Activated T-cell treated with anti-CD3 and anti-CD28 coated beads, Interleukin-2, amount 50 U/mL, for 1 hour (primary cell): ENCODE results near the gene SAMD15.
"Not testable (repeated sequence)": the region's sequence is repeated elsewhere in the genome, so short reads cannot be mapped to it uniquely, and the experiment has no call there.

ENCODE experiments used
- DNase-seq: peaks from one replicate; pipeline ENCODE4 v3.0.0-alpha.2; 2020

The SAMD15 gene

DNA sequence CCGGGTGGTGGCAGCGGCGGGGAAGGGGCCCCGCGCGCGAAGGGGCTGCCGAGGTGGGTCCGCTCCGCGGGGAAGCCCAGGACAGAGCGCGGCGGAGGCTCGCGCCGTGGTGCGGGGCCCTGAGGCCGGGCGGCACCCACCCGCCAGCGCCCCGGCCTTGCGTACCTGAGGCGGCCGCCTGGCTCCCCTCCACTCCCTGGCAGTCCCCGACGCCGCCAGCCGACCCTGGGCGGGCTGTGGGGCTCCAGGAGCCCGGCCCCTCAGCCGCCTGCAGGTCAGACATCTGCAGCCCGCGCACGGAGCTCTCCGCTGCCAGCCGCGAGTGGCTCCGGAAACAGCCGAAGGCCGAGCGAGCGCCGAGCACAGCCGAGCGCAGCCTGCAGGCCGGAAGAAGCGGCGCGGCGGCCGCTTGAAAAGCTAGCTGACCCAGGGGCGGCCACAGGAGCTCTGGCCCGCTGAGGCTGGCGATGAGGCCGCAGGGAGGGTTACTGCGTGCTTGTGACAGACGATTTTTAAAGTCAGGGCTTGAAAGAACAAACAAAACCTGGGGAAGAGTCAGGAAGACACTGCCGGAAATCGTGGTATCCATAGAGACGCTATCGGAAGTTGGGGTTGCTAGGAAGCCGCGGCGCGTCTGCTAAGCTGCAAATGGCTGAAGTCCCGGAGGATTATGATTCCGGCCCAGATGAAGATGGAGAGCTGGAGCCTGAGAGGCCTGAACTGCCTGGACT, at the start of gene SAMD15, which contains the start of gene TMED8:
TSS of gene SAMD15 (plus strand) at position 609 of the 731 bp plus-strand sequence. CDS start at position 649, 40 bp downstream.
TSS of gene TMED8 (minus strand) at position 324 of the 731 bp plus-strand sequence. CDS start at position 283, 41 bp downstream.
- peak; percentile 87 for DNase-seq

DNA sequence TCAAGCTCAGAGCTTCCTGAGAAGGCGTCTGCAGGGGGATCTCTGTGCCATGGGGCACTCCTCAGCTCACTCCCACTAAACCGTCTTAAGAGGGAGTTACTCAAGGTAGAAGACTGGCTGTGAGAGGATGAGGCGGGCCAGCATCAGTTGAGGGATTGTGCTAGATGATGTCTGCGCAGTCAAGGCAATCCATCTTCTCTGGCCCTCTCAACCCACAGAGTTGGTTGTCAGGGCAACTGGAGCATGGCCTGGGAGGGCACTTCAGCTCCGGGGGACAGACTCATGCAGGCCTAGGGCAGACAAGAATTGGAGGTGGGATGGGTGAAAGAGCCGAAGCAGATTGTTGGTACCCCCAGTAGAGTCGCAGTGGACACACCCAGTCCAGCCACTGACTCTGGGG, 47.3 kb upstream of the SAMD15 start:
- no peak for DNase-seq

DNA sequence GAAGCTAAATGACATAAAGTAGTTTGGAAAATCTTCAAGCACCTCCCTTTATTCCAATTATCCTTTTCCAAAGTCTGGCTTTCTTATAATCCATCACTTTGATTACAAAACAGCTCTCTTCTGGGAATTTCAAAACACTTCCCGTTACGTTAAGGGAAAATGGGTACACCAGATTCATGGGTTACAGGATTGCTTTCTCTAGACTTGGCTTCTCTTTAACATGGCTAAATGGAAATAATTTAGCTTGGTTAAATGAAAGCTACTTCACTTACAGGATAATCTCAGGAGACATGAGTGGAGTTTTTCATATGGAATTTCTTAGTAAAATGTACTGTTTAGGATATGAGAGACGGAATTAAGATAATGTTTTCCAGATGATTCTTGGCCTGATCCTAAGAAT, 41.6 kb upstream of the SAMD15 start:
- DNase-seq = no peak

DNA sequence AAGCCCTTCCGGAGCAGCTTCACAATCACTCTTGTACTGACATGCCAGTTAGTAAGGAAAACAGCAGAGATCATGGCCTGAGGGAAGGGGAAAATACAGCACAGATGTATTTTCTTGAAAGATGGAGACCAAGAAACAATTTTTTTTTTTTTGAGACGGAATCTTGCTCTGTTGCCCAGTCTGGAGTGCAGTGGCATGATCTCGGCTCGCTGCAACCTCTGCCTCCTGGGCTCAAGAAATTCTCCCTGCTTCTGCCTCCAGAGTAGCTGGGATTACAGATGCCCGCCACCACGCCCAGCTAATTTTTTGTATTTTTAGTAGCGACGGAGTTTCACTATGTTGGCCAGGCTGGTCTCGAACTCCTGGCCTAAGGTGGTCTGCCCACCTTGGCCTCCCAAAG, 39.9 kb upstream of the SAMD15 start:
- DNase-seq = not testable (repeated sequence)

DNA sequence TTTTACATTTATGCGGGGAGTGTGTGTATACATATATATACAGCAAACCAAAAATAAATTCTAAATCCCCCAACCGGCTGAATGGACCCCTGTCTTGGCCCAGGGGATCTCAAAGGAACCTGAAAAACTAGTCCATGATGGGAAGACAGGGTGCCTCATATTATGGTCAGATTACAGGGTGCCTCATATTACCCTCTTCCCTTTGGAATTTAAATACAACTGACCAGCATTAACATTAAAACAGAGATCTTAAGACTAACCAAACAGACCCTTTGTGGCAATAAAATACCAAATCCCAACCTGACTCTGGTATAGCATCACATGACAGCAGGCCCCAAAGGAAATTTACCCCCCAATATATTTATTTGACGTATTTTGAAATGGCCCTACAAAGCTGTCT, 39.3 kb upstream of the SAMD15 start:
- DNase-seq = no peak

DNA sequence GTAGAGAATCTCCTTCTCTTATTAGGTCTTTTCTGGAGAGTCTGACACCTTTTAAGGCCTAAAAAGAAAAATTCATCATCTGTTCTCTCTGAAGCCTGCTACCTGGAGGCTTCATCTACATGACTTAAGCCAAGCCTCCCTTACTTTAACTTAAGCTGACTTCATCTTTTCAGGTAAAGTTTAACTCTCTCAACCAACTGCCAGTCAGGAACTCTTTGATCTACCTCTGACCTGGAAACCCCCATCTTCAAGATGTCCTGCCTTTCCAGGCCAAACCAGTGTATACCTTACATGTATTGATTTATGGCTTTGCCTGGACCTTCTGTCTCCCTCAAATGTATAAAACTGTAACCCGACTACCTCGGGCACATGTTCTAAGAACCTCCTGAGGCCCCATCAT, 38.9 kb upstream of the SAMD15 start:
- no peak for DNase-seq

DNA sequence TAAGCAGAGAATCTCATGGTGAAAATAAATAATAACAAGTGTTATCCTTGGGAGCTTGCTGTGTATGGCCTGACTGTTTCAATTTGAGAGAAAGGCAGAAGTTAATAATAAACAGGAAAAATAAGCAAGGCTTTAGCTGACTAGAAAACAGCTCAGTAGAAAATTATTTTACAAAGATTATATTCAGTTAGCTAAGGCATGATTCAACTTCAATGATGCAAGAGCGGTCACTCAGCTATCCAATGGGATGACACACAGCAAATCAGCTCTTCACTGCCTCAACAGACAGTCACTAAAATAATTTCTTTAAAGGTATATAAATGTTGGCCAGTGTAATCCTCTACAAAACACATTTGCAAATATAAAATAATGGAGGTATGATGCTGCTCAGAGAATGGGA, 37.8 kb upstream of the SAMD15 start:
- DNase-seq = no peak

DNA sequence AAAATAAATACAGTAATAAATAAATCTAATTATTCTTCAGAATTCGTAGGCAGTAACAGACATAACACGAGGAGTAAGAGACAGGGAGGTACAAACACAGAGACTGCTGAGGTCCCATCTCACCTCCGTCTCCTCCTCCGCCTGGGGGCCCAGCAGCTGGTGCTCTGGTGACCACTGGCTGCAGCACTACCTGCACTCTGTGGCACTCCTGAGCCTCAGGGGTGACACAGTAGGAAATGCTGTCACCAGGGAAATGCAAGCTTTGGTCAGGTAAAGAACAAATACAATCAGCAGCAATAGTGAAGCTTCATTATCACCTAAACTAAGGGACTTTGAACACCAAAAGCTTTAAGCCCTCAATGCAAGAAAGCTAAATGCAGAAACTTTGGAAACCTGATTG, 36.8 kb upstream of the SAMD15 start:
- DNase-seq = no peak

DNA sequence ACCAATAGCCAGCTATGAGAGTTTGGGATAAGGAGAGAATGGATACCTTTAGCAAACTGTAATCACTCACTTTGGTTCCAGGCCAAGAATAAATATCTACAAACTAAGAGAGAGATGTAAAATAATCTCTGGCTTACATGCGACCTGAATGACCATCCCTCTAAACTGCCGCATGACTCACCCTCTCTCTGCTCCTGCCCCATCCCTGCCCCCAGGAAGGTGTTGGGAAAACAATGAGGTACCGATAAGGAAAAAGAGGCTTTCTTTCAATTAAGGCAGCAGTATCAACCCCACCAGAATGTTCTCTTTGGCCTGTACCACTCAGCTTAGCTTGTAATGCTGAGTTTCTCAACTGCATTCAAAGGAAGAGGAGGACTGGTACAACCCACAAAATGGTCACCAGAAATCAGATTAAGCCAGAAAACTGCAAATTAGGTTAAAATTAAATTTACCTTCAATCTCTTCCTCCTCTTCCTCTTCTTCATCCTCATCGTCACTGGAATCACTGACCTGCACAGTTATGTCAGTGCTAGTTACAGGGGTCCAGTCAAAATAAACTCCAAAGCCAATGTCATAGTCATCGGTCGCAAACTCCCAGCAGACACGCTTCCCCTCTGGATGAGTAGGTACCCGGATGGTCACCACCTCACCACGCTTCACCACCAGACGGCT, 34.3 kb upstream of the SAMD15 start:
- no peak for DNase-seq

DNA sequence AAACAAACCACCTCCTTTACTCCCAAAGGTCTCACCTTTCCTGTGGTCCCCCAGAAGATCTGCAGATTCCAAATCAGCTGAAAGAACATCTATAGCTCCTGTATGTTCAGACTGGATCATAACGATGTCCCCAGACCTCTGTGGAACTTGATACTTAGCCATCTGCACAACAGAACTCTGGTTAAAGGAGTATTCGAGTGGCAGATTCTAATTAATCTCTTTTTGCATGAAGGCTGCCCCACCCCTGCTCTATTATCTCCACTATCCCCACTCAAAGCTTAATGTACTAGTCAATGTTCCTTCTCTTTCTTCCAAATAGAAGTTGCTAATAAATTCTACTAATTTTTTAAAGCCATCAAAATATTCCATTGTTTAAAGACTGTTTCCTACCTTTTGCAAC, 33.5 kb upstream of the SAMD15 start:
- no peak for DNase-seq

DNA sequence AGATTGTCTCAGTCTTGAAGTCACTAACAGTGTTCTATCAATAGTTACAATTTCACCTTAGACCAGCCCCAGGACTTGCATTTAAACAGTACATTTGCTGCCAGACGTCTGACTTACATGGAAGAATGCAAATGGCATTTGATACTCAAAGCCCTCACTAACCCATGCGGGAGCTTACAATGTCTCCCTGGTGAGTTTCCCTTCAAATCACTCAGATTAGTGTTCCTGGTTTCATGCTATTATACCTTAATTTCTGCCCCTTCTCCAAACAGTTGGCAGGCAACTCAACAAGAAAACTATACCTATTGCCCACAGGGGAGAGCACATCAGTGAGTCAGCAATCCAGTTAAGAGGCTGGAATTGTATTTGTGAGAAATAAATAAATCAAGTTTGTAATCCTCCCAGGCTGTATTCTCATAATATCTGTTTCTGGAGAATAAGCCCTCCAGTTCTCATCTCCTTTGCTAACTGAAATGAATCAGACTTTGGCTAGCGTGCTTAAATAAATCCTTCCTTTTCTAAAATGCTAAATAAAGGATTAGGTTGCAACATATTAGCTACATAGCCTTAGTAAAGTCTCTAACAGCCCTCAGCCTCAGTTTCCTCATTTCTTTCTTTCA, 32.7 kb upstream of the SAMD15 start:
- DNase-seq = no peak

DNA sequence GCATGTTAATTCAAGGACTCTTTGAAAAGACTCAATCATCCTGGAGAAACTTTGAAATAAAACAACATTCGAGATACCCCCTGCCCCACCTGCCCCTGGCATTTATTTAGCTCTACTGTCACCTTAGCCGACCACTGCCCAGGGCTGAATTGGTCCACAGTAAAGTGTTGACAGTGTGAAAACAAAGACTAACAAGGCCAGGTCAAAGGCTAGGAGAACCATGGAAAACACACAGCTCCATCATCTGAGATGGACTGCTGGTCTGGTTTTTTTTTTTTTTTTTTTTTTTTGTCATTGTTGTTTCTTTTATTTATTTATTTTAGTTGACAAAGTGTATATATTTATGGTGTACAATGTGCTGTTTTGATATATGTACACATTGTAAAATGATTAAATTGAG, 30.7 kb upstream of the SAMD15 start:
- no peak for DNase-seq

DNA sequence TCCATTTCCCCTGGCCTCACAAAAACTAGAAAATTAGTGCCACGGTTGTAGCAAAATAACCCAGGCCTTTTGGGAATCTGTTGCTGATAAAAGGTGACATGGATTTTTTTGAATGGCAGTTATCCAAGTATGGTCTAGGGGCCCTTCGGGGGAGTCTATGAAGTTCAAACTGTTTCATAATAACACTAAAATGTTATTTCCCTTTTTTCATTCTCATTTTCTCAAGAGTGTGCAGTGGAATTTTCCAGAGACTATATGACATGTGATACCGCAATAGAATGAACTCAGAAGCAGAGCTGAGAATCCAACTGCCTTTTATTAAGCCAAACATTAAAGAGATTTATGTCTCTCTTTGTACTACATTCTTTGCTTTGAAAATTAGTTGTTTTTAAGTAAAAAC, 29.4 kb upstream of the SAMD15 start:
- no peak for DNase-seq

DNA sequence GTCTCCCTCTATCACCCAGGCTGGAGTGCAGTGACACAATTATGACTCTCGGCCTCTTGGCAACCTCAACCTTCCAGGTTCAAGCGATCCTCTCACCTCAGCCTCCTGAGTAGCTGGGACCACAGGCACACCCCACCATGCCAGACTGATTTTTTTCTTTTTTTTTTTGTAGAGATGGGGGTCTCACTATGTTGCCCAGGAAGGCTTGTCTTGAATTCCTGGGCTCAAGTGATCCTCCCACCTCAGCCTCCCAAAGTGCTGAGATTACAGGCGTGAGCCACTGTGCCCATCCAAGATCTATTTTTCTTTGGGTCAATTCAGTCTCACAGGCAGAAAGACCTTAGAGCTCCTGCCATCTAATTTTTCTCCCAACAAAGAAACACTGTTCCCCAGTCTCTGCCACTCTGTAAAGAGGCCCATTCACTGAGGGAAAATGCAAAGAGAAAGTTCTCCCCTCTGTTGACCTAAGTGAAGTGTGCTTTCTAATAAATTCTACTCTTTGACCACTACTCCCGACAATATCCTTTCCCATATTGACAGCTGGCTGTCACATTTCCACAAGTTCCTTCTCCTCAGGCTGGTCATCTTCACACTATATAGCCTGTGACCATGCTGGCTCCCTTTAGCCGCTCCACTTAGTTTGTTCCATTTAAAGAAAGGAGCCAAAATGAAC, 23.6 kb upstream of the SAMD15 start:
- DNase-seq = no peak

DNA sequence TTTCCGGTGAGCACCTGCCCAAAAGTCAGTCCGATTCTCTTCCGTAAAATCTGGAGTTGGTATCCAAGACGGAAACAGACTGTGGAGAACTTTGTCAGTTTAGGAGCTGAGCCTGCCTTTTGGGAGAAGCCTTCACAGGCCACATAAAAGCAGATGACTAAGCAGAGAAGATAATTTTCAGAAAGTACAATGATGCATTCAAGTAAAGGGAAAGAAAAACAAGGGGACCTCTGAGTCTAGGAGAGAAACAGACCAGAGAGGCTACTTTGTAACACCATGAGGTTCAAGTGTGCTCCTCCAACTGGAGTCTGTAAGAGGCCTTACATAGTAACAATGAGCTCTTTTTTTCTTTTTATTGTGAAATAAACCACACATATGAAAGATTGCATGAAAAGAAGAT, 21.4 kb upstream of the SAMD15 start:
- no peak for DNase-seq

DNA sequence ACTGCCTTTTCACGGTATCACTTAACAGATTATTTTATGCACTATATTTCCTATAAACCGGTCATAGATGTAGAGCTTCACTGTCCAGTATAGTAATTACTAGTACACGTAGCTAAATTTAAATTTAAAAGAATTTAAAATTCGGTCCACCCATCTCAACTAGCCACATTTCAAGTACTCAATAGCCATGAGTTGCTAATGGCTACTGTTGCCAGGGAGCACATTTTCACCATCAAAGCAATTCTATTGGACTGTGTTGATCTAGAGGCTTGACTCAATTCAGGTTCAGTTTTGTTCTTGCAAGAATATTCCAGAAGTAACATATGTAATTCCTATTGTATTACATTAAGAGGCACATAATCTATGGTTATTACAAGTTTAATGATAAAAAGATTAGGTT, 20.3 kb upstream of the SAMD15 start:
- DNase-seq = no peak

DNA sequence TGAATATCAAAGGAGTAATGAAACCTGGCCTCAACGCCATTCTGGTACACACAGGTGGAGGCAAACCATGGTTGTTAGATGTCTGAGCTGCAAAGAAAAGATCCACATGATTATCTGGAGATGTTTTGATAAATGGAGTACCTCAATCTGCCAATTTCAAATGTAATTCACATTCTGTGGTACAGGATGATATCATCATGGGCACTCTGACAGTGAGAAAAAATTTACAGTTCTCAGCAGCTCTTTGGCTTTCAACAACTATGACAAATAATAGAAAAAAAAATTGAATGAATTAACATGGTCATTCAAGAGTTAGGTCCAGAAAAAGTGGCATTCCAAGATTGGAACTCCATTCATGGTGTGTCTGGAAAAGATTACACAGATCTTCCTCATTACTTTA, 17.6 kb upstream of the SAMD15 start:
- DNase-seq = no peak

DNA sequence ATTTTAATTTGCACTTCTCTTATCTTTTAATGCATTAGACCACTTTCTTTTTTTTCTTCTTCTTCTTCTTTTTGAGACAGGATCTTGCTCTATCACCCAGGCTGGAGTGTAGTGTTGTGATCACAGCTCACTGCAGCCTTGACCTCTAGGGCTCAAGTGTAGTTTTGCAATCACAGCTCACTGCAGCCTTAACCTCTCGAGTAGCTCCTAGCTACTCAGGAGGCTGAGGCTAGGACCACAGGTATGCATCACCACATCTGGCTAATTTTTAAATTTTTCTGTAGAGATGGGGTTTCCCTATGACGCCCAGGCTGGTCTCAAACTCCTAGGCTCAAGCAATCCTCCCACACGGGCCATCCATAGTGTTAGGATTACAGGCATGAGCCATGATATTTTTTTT, 13.0 kb upstream of the SAMD15 start:
- no peak for DNase-seq

DNA sequence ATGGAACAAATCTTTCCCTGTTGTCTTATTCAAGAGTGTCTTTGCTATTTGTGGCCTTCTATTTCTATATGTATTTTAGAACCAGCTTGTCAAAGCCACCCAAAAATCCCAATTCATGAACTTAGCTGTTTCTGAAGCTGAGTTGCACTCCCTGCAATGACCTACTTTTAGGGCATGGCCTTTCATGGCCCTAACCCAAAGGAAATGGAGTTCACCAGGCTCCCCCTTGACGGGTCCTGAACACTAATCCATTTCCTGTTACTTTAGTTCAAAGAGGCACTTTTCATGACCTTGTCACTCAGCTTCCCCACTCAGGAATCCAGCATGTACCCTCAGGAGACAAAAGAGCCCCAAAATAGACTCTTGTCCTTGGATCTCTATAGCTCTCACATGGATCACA, 7.9 kb upstream of the SAMD15 start:
- DNase-seq = no peak

DNA sequence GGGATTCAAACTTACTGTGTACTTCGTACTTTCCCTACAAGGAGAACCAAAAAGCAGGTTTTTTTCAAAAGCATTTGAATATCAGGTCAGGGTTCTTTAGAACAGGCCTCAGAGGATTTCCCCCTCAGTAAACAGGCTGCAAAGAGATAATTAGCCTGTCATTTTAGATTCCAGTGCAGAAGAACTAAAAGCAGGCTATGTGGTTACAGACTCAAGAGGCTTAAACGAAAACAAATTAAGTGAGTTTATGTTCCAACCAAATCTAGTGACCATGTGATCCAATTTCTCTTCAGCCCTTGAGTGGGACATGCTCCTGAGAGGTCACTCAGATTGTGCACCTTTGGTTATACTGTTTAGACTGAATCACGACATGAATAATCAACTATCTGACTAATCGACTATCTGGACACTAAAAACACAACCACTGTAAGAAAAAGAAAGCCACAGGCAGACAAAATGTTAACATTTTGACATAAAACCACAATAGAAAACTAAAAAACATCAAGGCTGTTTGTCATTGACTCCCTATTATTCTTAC, 4.8 kb upstream of the SAMD15 start:
- DNase-seq = no peak

DNA sequence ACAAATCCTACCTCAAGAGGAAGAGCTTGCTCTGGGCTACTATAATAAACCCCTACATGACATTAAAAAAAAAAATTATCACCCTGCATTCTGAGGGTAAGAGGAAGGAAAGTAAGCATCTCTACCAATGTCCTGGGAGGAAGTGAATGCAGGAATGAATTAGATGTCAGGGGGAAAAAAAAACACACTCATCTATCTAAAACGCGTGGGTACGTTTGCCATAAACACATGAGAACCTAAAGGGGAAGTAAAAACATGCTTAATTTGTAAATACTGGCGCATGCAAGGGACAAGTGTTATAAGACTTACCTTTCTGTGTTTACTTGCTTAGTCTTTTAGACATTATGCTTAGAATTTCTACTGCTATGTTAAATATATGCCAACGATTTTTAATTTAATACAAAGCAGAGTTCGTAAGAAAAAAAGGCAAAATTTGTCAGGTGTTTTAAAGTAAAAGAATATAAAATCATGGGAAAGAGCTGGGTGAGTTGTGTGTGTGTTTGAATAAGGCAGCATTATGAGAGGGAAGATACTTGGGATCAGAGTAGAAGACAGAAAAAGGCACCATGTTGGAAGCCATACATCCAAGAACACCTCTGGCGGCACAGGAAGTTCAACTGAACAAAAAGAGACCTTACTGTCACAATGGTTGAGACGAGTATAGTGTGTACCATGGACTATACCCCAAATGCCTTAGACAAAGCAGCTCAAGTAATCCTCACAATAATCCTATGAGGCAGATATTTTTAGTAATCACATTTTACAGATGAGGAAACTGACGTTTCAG, 1.8 kb upstream of the SAMD15 start:
- DNase-seq = no peak

DNA sequence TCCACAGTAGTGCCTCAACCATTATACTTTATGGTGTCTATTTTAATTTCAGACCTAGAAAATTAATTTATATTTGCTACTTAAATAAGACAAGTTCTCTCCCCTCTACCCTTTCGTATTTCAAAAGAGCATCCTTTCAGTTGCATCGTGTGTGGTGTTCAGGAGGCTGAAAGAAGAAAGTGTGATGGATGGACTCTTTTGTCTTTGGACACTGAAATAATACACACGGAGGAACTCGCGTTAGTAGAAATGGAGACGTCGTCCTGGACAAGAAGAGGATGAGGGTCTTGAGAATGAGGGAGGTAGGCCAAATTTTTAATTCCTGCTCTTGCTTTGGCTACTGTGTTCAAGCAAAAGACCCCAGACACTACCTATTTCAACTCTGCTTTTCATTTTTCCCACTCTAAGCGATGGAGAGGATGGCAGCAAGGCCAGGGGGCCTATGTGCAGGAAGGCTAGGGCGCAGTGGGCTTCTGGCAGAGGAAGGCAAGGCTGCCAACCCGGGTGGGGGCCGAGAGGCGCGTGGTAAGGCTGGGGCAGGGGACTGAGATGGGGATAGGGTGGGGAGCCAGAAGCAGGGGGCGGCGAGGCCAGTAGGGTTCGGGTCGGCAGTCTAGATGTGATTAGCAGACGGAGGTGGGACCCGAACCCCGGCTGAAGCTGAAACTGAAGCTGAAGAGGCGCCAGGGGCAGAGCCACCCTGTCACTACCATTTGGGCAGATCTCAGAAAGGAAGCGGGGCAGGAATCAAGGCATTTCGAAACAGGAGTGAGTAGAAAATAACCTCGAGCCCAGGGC, 1.0 kb upstream of the SAMD15 start:
- DNase-seq = no peak
